Thymus (tissue), 11 donors: Measurements from ENCODE around the gene EN2. TPM values are rescaled to one million over a fixed set of nuclear protein-coding genes. Genes with fewer than 3 reads are reported as not detected.
"Not testable (repeated sequence)": the region's sequence is repeated elsewhere in the genome, so short reads cannot be mapped to it uniquely, and the experiment has no call there.

Source experiments
- DNase-seq, 9 donors: peaks; one replicate each; pipeline ENCODE4 v3.0.0-alpha.2; 2013; ENCODE audit warnings: low spot score in 9 of 9, low read depth in 6 of 9, missing footprints in 1 of 9
- H3K27ac ChIP-seq, 2 donors: one replicate each; pipeline ENCODE4 v1.5.1; 2013; ENCODE audit warnings: control low read depth in 1 of 2, low read depth in 1 of 2, low read length in 1 of 2, mild to moderate bottlenecking in 1 of 2, moderate library complexity in 1 of 2
- H3K27me3 ChIP-seq, 2 donors: one replicate each; pipeline ENCODE4 v1.5.1; 2013; ENCODE audit warnings: low read length in 1 of 2; ENCODE audit not compliant: control insufficient read depth in 2 of 2, insufficient read depth in 1 of 2
- H3K36me3 ChIP-seq, 2 donors: one replicate each; pipeline ENCODE4 v1.5.1; 2013; ENCODE audit warnings: low read length in 1 of 2, mild to moderate bottlenecking in 1 of 2, moderate library complexity in 1 of 2; ENCODE audit not compliant: control insufficient read depth in 2 of 2, insufficient read depth in 2 of 2
- H3K4me1 ChIP-seq, 2 donors: one replicate each; pipeline ENCODE4 v1.5.1; 2013; ENCODE audit warnings: low read length in 2 of 2; ENCODE audit not compliant: control insufficient read depth in 2 of 2, insufficient read depth in 2 of 2
- H3K4me3 ChIP-seq, 2 donors: one replicate each; pipeline ENCODE4 v1.5.1; 2013; ENCODE audit warnings: low read length in 2 of 2, control low read depth in 1 of 2, mild to moderate bottlenecking in 1 of 2
- H3K9me3 ChIP-seq, 2 donors: one replicate each; pipeline ENCODE4 v1.5.1; 2013; ENCODE audit warnings: low read length in 1 of 2, mild to moderate bottlenecking in 1 of 2; ENCODE audit not compliant: control insufficient read depth in 2 of 2, insufficient read depth in 1 of 2
- WGBS: extraction: QIAGEN DNeasy Blood & Tissue Kit; methylation state at CpG from one replicate; pipeline ENCODE4 v1.1.7; 2013; 5-methylcytosine and 5-hydroxymethylcytosine counted together
- polyA plus RNA-seq: library from polyadenylated mRNA; stranded (reverse); fragments of 200-250 nt; gene quantifications from one replicate; pipeline ENCODE4 v1.2.3, GENCODE V29; 2013
- total RNA-seq: library from RNA; stranded (reverse); fragments of 120-200 nt; gene quantifications from one replicate; pipeline ENCODE4 v1.2.4, GENCODE V29; 2013
- donor health status: healthy.

EN2 gene
- total and polyA plus RNA-seq, 2 donors: under 0.01 to 0.05 TPM

DNA sequence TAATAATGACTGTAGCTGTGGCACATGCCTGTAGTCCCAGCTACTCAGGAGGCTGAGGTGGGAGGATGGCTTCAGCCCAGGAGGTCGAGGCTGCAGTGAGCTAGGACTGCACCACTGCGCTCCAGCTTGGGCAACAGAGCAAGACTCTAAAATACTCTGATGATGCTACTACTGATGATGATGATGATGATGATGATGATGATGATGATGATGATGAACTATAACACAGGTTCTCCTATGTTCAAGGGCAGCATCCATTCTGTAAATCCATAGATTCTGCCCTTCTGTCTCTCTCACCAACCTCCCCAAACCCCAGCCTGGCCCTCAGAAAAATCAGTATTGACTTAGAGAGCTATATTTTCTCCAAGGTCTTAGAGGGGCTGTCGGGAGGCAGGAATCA lies 22.8 kb upstream of the EN2 start:
- Histone ChIP-seq H3K36me3 (no peaks in the 10 kb centered on the region), H3K9me3 (no peaks in the 10 kb centered on the region), H3K4me1 (no peaks in the 10 kb centered on the region), H3K27ac (no peak overlapping the region), H3K4me3 (no peak overlapping the region), H3K27me3 (peaks cover 7 to 67% of the 10 kb centered on the region in 2 donors)
- no peak for DNase-seq
- 76% methylated on average over 3 of the region's 3 CpGs for WGBS

DNA sequence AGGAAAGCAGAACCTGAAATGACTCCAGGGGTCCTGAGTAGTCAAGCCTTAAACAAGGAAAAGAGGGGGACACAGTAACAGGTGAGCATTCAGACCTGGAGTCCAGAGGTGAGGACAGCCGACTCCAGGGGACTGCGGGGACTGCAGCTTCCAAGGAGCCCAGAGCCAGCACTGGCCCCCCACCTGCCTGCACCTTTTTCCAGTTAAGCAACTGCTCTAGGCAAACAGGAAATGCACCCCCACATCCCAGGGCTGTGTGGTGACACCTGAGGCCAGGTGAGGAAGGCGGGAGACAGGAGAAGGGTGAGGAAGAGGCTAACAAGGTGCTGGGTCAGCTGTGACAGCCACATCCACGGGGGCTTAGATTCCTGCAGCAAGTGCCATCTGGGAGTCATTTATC lies 20.1 kb upstream of the EN2 start:
- 87% methylated on average over 4 of the region's 4 CpGs for WGBS
- Histone ChIP-seq H3K27ac (no peak overlapping the region), H3K36me3 (no peaks in the 10 kb centered on the region), H3K4me1 (no peaks in the 10 kb centered on the region), H3K27me3 (peaks cover 0 to 62% of the 10 kb centered on the region in 2 donors), H3K4me3 (no peak overlapping the region), H3K9me3 (no peaks in the 10 kb centered on the region)
- no peak for DNase-seq

DNA sequence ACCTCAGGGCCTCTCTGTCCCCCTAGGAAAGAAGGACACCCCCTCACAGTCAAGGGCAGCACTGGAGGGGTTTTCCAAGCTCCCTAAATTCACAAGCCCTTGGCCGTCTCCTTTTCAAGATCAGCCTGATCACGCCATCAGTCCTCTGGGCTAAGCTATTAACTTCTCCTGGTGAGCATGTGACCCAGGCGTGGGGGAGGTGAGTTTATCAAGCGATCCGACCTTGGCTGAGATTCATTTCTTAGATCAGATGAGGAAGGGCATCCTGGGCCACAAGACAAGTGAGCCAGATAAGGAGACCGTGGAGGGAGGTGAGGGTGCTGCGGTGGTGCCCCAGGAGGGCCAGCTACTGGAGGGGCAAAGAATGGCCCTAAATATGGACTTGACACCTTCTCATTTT lies 19.2 kb upstream of the EN2 start:
- no peak for DNase-seq
- H3K9me3 ChIP-seq: no peaks in the 10 kb centered on the region
- peaks cover under 1 to 64% of the 10 kb centered on the region in 2 donors for H3K27me3 ChIP-seq

DNA sequence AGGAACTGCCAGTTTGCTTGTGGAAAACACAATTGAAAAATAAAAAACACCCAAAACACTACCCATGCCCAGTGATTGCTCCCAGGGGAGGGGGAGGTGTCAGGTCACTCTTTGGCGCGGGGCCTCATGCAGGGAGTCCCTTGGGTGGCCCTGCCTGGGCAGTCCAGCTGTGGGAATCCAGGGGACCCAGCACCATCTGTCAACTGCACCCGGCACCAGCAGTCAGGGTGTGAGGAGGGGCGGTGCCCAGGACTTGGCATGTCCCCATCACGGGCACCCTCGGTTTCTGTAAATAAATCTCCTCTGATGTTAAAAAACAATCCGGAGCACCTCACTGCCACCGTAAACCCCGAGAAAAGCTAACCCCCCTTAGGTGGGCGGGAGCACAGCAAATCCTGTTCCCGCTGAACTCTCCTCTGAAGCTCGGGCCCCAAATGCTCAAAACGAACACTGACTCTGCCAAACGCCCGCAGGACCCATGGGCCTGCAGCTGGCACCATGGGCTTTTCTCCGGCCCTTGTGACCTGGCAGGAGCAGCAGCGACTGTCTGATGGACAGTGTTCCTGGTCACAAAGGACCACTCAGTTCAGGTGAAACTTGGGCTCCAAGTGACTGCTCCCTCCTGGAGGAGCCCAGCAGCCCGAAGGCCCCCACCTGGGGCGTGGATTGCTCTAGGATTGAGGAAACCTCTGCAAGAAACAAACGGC lies 18.5 kb upstream of the EN2 start:
- Histone ChIP-seq H3K36me3 (no peaks in the 10 kb centered on the region), H3K27ac (no peak overlapping the region), H3K27me3 (peaks cover 6 to 68% of the 10 kb centered on the region in 2 donors), H3K9me3 (no peaks in the 10 kb centered on the region), H3K4me1 (no peaks in the 10 kb centered on the region), H3K4me3 (no peak overlapping the region)
- 81% methylated on average over 20 of the region's 20 CpGs for WGBS
- no peak for DNase-seq

More for the DNA sequence above, 19.2 kb upstream of the EN2 start:
- H3K4me1 ChIP-seq: no peaks in the 10 kb centered on the region
- no peaks in the 10 kb centered on the region for H3K36me3 ChIP-seq
- WGBS: 70% methylated on average over 7 of the region's 7 CpGs
- no peak overlapping the region for H3K27ac ChIP-seq
- no peak overlapping the region for H3K4me3 ChIP-seq

DNA sequence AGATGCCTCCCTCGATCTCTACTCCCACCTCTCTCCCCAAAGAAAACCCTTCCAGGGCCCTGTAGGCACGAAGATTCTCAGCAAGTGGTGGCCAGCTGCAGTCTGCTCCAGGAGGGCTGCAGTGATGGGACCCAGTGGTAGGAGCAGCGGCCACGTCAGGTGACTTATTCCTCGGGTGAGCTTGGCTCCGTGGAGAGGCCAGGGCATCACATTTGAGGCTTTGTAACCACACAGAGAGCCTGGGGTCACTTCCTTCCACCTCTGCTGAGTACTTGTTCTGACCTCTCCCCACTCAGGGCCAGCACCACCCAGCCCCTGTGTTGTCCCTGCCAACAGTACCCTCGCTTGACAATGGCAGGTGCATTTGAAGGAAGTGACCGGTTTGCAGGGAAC lies 17.9 kb upstream of the EN2 start:
- Histone ChIP-seq H3K27me3 (peaks cover 11 to 74% of the 10 kb centered on the region in 2 donors), H3K4me3 (no peak overlapping the region), H3K4me1 (no peaks in the 10 kb centered on the region), H3K9me3 (no peaks in the 10 kb centered on the region), H3K36me3 (no peaks in the 10 kb centered on the region), H3K27ac (no peak overlapping the region)
- 71% methylated on average over 8 of the region's 8 CpGs for WGBS
- DNase-seq: no peak

DNA sequence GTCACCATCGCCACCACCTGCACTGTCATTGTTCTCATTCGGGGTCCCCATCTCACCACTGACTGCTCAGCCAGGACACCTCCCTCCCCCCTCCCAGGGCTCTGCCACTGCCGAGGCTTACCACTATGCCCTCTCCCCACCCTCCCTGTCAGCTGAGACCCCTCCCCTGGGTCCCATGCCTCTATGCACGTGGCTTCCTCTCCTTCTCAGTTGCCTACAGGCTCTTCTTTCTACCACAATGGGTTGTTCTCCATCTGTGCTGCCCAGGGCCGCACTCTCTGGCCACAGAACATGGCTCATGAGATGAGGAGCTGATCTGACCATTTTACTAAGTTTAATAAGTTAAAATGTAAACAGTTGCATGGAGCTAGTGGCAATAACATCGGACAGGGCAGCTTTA lies 16.1 kb upstream of the EN2 start:
- no peak overlapping the region for H3K4me3 ChIP-seq
- H3K36me3 ChIP-seq: no peaks in the 10 kb centered on the region
- WGBS: 68% methylated on average over 6 of the region's 6 CpGs
- DNase-seq: no peak
- H3K9me3 ChIP-seq: no peaks in the 10 kb centered on the region
- H3K27ac ChIP-seq: no peak overlapping the region
- H3K4me1 ChIP-seq: no peaks in the 10 kb centered on the region
- H3K27me3 ChIP-seq: peaks cover 15 to 76% of the 10 kb centered on the region in 2 donors

DNA sequence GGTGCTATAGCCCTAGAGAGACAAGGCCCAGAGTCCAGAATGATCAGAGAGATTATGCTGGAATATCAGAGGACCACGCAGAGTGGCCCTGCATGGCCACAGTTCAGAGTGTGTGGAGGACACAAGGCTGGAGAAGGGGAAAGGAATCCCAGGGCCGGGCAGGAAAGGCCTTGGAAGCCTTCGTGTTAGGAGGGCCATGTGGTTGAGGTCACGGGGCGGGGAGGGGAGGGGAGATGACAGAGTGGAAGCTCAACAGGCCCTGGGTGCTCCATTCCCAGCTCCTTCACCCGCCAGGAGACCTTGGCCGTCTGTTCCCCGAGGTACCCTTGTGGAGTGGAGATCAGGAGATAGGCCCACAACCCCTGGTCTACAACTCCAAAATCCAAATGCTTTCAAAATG lies 13.2 kb upstream of the EN2 start:
- Histone ChIP-seq H3K36me3 (no peaks in the 10 kb centered on the region), H3K4me3 (no peak overlapping the region), H3K4me1 (no peaks in the 10 kb centered on the region), H3K27me3 (peaks cover 42 to 80% of the 10 kb centered on the region in 2 donors), H3K27ac (no peak overlapping the region), H3K9me3 (peaks cover 0 to 2% of the 10 kb centered on the region in 2 donors)
- no peak for DNase-seq
- 94% methylated on average over 8 of the region's 8 CpGs for WGBS

DNA sequence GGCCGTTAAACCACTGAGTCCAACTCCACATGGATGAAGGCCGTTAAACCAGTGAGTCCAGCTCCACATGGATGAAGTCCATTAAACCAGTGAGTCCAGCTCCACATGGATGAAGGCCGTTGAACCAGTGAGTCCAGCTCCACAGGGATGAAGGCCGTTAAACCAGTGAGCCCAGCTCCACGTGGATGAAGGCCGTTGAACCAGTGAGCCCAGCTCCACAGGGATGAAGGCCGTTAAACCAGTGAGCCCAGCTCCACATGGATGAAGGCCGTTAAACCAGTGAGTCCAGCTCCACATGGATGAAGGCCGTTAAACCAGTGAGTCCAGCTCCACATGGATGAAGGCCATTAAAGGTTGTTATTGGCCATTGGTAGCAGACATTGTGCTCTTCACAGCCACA lies 12.3 kb upstream of the EN2 start:
- H3K36me3 ChIP-seq, H3K9me3 ChIP-seq, H3K4me1 ChIP-seq, H3K27ac ChIP-seq, H3K4me3 ChIP-seq, DNase-seq: not testable (repeated sequence)
- WGBS: 89% methylated on average over 9 of the region's 9 CpGs
- peaks cover 51 to 80% of the 10 kb centered on the region in 2 donors for H3K27me3 ChIP-seq

DNA sequence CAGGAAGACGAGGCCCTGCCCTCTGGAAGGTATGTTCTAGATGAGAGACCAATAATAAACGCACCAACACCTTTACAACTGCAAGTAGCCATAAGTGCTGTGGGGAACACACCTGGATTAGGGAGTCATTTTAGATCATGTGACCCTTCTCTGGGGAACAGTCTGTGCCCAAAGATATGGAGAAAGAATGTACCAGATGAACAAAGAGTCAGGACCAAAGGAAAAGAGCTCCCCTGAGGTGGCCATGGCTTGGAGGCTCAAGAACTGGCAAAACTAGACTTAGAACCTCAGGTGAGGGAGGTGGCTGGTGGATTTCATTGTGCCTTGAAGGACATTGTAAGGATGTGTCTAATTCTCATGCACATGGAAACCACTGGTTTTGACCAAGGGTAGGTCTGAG lies 10.3 kb upstream of the EN2 start:
- Histone ChIP-seq H3K27ac (no peak overlapping the region), H3K9me3 (peaks cover 0 to 2% of the 10 kb centered on the region in 2 donors), H3K36me3 (no peaks in the 10 kb centered on the region), H3K4me3 (no peak overlapping the region), H3K4me1 (no peaks in the 10 kb centered on the region), H3K27me3 (peaks cover 70 to 90% of the 10 kb centered on the region in 2 donors)
- no peak for DNase-seq
- WGBS: 75% methylated on average over 2 of the region's 2 CpGs
